ENCODE measurements around the gene MEGF9.
"Not testable (repeated sequence)": the region's sequence is repeated elsewhere in the genome, so short reads cannot be mapped to it uniquely, and the experiment has no call there.

MEGF9 gene

GRCh38 chr9:120653762-120654161 lies 60.5 kb downstream of the MEGF9 start:
- no peak for DNase-seq

GRCh38 chr9:120652934-120653333 lies 61.3 kb downstream of the MEGF9 start:
- DNase-seq, result no peak

- no peak for DNase-seq
Observed at GRCh38 chr9:120650352-120650751, 63.9 kb downstream of the MEGF9 start.

- DNase-seq, result no peak
Observed at GRCh38 chr9:120648581-120649197, 65.6 kb downstream of the MEGF9 start.

GRCh38 chr9:120646948-120647347 lies 67.3 kb downstream of the MEGF9 start:
- no peak for DNase-seq

- no peak for DNase-seq
Observed at GRCh38 chr9:120645760-120646159, 68.5 kb downstream of the MEGF9 start.

- no peak for DNase-seq
Observed at GRCh38 chr9:120643061-120643460, 71.2 kb downstream of the MEGF9 start.

GRCh38 chr9:120642129-120642770 lies 72.0 kb downstream of the MEGF9 start:
- DNase-seq, result no peak

GRCh38 chr9:120640874-120641273 lies 73.4 kb downstream of the MEGF9 start:
- DNase-seq, result not testable (repeated sequence)

GRCh38 chr9:120640380-120640779 lies 73.9 kb downstream of the MEGF9 start:
- no peak for DNase-seq

- DNase-seq, result no peak
Observed at GRCh38 chr9:120637919-120638318, 76.4 kb downstream of the MEGF9 start.

GRCh38 chr9:120636194-120636957 lies 77.9 kb downstream of the MEGF9 start:
- no peak for DNase-seq

GRCh38 chr9:120635011-120635410 lies 79.3 kb downstream of the MEGF9 start:
- DNase-seq, result no peak

GRCh38 chr9:120630333-120630732 lies 83.9 kb downstream of the MEGF9 start:
- DNase-seq, result no peak

GRCh38 chr9:120628925-120629497 lies 85.3 kb downstream of the MEGF9 start:
- not testable (repeated sequence) for DNase-seq

- no peak for DNase-seq
Observed at GRCh38 chr9:120628207-120628924, 85.9 kb downstream of the MEGF9 start.

- no peak for DNase-seq
Observed at GRCh38 chr9:120627073-120627472, 87.2 kb downstream of the MEGF9 start.

- no peak for DNase-seq
Observed at GRCh38 chr9:120626512-120626911, 87.8 kb downstream of the MEGF9 start.

- DNase-seq, result no peak
Observed at GRCh38 chr9:120625222-120625621, 89.0 kb downstream of the MEGF9 start.

- DNase-seq, result no peak
Observed at GRCh38 chr9:120622790-120623189, 91.5 kb downstream of the MEGF9 start.

GRCh38 chr9:120621941-120622340 lies 92.3 kb downstream of the MEGF9 start:
- DNase-seq, result no peak

GRCh38 chr9:120619751-120620655 lies 94.3 kb downstream of the MEGF9 start:
- peak; percentile 72 for DNase-seq
